H7 (cell line): ENCODE results near the gene SND1. TPM values are rescaled to one million over a fixed set of nuclear protein-coding genes. Genes with fewer than 3 reads are reported as not detected.

ENCODE experiments used
- DNase-seq: peaks from one replicate; pipeline ENCODE4 v3.0.0; 2012
- H3K27me3 ChIP-seq: 2 replicates; pipeline ENCODE4 v1.6.0; 2011; ENCODE audit warnings: mild to moderate bottlenecking, low read length; ENCODE audit not compliant: control insufficient read depth, insufficient read depth
- H3K36me3 ChIP-seq: replicated peaks from 2 replicates; pipeline ENCODE4 v1.5.1; 2011; ENCODE audit warnings: low read length; ENCODE audit not compliant: control insufficient read depth, insufficient read depth
- H3K4me3 ChIP-seq: 2 replicates; pipeline ENCODE4 v1.5.1; 2011; ENCODE audit warnings: low read depth, mild to moderate bottlenecking, control low read depth, low read length, moderate library complexity; ENCODE audit not compliant: insufficient read depth
- total RNA-seq: library from RNA; depleted of rRNA; stranded (reverse); fragments of >200 nt; shearing (Covaris generic); gene quantifications from 2 replicates; pipeline ENCODE4 v1.2.3, GENCODE V29; 2014

Gene SND1
- total RNA-seq, 1 experiment from 2014 or later, result 196 TPM

DNA sequence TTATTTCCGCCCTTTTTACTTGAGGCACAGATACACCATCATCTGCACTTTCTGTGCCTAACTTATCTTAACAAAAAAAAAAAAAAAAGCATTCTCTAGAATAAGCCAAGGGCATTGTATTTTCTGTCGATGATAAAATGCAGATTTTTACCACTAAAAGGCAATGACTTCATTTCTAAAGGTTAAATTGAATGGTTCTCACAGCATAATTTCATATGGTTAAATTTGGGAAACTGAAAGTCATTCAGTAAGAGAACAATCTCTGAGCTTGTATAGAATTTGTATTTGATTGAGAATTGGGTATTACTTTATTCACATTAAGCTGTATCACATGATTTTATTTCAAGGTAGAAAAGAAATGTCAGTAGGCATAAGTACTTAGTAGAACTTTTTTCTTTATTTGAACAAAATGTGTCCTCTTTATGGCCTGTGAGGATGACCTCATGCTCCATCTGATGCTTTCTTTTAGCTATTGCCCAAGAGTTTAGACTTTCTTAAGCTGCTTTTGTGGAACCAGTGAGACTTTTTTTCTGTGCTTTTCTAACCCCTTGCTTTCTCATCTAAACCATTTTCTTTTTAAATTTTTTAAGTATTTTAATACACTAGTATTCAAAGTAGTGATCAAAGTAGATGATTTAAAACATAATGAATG, 268.9 kb downstream of the SND1 start:
- H3K36me3 ChIP-seq, result no peaks in the 10 kb centered on the region
- H3K4me3 ChIP-seq, result no peak overlapping the region
- DNase-seq, result no peak
- no peaks in the 10 kb centered on the region for H3K27me3 ChIP-seq

DNA sequence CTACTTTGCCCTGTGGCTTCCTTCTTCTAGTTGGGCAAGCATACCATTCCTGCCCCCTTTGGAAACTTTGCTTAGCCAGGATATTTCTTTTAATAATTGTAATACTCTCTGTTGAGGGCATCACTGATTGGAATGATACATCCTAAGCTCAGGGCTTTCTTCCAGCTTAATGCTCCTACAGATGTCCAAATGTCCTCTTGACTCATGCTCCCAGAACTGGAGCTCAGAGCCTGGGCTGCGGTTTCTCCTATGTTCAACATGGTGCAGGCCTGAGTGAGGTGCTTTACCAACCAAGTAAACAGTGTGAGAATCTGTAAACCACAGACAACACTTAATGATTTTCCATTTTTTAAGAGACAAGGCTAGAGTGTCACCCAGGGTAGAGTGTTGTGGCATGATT, 270.7 kb downstream of the SND1 start:
- Histone ChIP-seq H3K4me3 (no peak overlapping the region), H3K27me3 (no peaks in the 10 kb centered on the region), H3K36me3 (no peaks in the 10 kb centered on the region)
- DNase-seq, result no peak

GRCh38 chr7:127924874-127925273, 272.9 kb downstream of the SND1 start:
- Histone ChIP-seq H3K27me3 (no peaks in the 10 kb centered on the region), H3K36me3 (no peaks in the 10 kb centered on the region; the same call in 1 of the 2 replicates), H3K4me3 (no peak overlapping the region)
- DNase-seq, result no peak

DNA sequence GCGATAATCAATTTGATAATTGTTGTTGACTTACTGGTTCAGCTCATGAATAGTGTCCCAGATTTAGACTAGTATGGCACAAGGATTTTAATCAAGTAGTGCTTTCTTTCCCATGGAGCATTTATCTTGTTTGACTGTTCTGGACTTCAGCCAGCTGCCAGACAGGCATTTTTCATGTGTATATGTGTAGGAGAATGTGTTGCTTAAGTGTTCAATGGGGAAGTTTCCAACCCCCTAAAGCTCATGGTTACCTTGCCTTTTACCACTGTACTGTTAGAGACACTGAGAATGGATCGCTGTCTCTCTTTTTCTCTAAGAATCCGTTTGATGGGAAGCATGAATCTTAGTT, 275.3 kb downstream of the SND1 start:
- no peak overlapping the region for H3K4me3 ChIP-seq
- H3K27me3 ChIP-seq, result no peaks in the 10 kb centered on the region
- DNase-seq, result no peak
- H3K36me3 ChIP-seq, result no peaks in the 10 kb centered on the region; the same call in 1 of the 2 replicates

- no peak for DNase-seq
- Histone ChIP-seq H3K36me3 (no peaks in the 10 kb centered on the region; the same call in 1 of the 2 replicates), H3K27me3 (no peaks in the 10 kb centered on the region), H3K4me3 (no peak overlapping the region)
Observed at GRCh38 chr7:127928222-127928621, 276.2 kb downstream of the SND1 start.

DNA sequence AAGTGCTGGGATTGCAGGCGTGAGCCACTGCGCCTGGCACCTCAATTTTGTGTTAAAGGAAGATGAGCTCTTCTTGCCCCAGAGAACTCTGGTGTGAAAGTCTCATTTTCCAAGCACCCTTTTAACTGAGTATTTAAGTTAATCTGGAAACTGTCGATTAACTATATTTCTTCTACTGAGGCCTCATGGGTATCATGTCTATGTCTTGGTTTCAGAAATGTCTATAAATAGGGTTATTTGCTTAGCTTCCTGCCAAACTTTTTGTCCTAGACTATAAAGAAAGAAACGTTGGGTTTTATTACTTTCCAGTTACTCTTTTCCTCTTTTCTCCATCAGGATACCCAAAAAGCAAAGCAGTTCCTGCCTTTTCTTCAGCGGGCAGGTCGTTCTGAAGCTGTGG, 276.9 kb downstream of the SND1 start:
- H3K27me3 ChIP-seq, result no peaks in the 10 kb centered on the region
- DNase-seq, result no peak
- no peak overlapping the region for H3K4me3 ChIP-seq
- no peaks in the 10 kb centered on the region; the same call in 1 of the 2 replicates for H3K36me3 ChIP-seq

DNA sequence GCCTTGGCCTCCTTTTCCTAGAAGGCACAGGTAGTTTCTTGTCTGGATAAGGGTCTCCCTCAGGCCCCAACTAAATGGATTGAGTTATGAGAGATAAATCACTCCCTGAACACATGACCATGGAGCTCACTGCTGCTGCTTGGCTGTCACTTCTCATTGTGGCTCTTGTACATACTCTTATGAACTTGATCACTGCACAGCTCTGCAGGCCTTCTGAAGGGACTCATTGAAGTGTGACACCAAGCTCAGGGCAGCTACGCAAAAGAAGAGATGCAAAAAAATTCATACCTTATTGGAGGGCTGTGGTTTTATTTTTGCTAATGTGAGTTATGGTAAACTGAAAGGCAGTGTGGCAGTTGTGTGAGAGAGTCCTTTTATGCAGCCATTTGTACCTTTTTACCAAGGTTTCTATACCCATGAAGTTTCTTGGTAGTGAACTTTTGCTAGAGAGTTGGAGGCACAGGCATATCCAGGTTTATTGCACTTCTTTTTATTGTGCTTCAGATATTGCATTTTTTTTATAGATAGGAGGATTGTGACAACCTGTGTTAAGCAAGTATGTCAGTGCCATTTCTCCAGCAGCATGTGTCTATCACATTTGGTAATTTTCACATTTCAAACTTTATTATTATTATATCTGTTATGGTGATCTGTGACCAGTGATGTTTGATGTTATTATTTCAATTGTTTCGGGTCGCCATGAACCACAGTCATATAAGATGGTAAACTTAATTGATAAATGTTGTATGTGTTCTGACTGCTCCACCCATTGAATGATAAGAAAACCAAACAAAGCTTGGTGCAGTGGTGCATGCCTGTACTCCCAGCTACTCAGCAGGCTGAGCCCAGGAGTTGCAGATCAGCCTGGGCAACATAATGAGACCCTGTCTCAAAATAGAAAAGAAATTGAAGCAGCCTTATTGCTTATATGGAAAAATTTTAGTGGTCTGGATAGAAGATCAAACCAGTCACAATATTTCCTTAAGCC, 278.6 kb downstream of the SND1 start:
- H3K36me3 ChIP-seq, result no peaks in the 10 kb centered on the region; the same call in 1 of the 2 replicates
- H3K4me3 ChIP-seq, result no peak overlapping the region
- H3K27me3 ChIP-seq, result no peaks in the 10 kb centered on the region
- no peak for DNase-seq

- Histone ChIP-seq H3K27me3 (no peaks in the 10 kb centered on the region), H3K36me3 (no peaks in the 10 kb centered on the region; the same call in 1 of the 2 replicates), H3K4me3 (no peak overlapping the region)
- no peak for DNase-seq
Observed at GRCh38 chr7:127932076-127932475, 280.1 kb downstream of the SND1 start.

GRCh38 chr7:127932496-127932895, 280.5 kb downstream of the SND1 start:
- DNase-seq, result no peak
- no peaks in the 10 kb centered on the region for H3K27me3 ChIP-seq
- no peak overlapping the region for H3K4me3 ChIP-seq
- H3K36me3 ChIP-seq, result no peaks in the 10 kb centered on the region; the same call in 1 of the 2 replicates

- Histone ChIP-seq H3K36me3 (no peaks in the 10 kb centered on the region; the same call in 1 of the 2 replicates), H3K27me3 (no peaks in the 10 kb centered on the region), H3K4me3 (no peak overlapping the region)
- DNase-seq, result no peak
Observed at GRCh38 chr7:127933146-127933545, 281.2 kb downstream of the SND1 start.

DNA sequence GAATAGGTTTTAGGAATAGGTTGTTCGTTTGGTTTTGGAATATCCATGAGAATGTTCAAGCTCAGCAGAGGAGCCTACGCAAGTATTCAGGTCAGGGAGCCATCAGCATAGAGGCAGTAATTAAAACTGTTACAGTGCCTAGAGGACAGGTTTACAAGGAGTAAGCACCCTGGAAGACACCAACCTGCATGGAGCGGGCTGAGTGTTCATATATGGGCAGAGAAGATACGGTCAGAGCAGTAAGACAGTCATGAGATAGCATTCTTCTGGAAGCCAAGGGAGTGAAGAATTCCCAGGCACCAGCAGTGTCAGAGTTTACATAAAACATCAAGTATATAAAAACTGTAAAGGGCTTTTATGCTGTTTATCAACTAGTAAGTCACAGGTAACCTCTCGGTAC, 282.7 kb downstream of the SND1 start:
- no peaks in the 10 kb centered on the region for H3K27me3 ChIP-seq
- no peaks in the 10 kb centered on the region; the same call in 1 of the 2 replicates for H3K36me3 ChIP-seq
- H3K4me3 ChIP-seq, result no peak overlapping the region
- no peak for DNase-seq

GRCh38 chr7:127935847-127936376, 283.9 kb downstream of the SND1 start:
- DNase-seq, result no peak
- H3K4me3 ChIP-seq, result no peak overlapping the region
- no peaks in the 10 kb centered on the region for H3K36me3 ChIP-seq
- H3K27me3 ChIP-seq, result no peaks in the 10 kb centered on the region

GRCh38 chr7:127937066-127937680, 285.2 kb downstream of the SND1 start:
- no peak for DNase-seq
- no peaks in the 10 kb centered on the region for H3K27me3 ChIP-seq
- no peak overlapping the region for H3K4me3 ChIP-seq
- H3K36me3 ChIP-seq, result no peaks in the 10 kb centered on the region

- no peaks in the 10 kb centered on the region for H3K36me3 ChIP-seq
- DNase-seq, result no peak
- no peak overlapping the region for H3K4me3 ChIP-seq
- no peaks in the 10 kb centered on the region for H3K27me3 ChIP-seq
Observed at GRCh38 chr7:127938588-127938987, 286.6 kb downstream of the SND1 start.
